OCI-LY1 (cell line): ENCODE results near the gene PLA2G15.

ENCODE experiments used
- CTCF ChIP-seq: fragments of 200-600 bp; sonication (generic), shearing (Covaris generic); IDR thresholded peaks from 2 replicates; pipeline ENCODE4 v1.5.1; 2017; ENCODE audit warnings: mild to moderate bottlenecking, antibody characterized with exemption, low read length, moderate library complexity, mixed read lengths
- EZH2 ChIP-seq: fragments of 200-600 bp; sonication (generic), shearing (Covaris generic); IDR thresholded peaks from 2 replicates; pipeline ENCODE4 v1.8.0; 2017; ENCODE audit warnings: borderline replicate concordance, mixed run types, mild to moderate bottlenecking, antibody characterized with exemption, low read length, moderate library complexity, mixed read lengths

DNA sequence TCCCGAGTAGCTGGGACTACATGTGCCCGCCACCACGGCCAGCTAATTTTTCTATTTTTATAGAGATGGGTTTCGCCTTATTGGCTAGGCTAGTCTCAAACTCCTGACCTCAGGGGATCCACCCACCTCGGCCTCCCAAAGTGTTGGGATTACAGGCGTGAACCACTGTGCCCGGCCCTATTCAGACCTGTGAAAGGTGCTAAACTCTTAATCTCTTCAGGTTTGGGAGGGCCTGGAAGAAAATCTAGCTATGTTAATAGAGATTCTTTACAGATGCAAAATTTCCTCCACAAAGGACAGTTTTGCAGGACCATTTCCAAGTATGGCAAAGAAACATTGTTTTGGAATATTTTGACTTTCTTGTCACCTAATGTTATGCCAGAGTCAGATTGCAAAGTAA is 3.1 kb upstream of the PLA2G15 start:
- no peak for TF ChIP-seq CTCF
- no peak for TF ChIP-seq EZH2
